Measurements from ENCODE around the gene PTPN4.

DNA sequence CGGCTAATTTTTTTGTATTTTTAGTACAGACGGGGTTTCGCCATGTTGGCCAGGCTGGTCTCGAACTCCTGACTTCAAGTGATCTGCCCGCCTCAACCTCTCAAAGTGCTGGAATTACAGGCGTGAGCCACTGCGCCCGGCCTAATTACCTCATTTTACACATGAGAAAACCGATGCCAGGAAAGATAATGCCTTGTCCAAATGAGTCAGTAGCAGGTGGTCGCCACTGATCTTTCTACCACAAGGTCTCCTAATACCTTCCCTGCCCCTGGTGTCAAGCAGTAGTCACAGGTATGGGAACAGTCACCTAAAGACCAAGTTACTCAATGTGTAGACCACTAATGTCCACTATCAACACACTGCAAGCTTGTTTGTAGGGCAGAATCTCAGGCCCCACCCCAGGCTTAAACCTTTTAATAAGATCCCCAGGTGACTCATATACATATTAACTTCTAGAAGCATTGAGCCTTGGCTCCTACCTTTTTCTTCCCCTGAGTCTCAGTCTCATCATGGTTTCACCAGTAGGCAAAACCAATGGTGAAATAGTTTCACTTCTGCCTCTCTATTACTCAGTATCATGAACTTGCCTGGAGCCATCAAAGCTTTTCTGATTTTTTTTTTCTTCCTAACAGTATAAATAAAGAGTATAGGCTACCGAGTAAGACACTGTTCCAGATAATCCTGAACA lies 246.3 kb downstream of the PTPN4 start:
- TF ChIP-seq CEBPB (IDR thresholded peaks at IDR 0.05; ENCODE audit: borderline replicate concordance in 1 of 2, low read depth in 2 of 2, low read length in 2 of 2), result no peak
- TF ChIP-seq, protein P1, sequence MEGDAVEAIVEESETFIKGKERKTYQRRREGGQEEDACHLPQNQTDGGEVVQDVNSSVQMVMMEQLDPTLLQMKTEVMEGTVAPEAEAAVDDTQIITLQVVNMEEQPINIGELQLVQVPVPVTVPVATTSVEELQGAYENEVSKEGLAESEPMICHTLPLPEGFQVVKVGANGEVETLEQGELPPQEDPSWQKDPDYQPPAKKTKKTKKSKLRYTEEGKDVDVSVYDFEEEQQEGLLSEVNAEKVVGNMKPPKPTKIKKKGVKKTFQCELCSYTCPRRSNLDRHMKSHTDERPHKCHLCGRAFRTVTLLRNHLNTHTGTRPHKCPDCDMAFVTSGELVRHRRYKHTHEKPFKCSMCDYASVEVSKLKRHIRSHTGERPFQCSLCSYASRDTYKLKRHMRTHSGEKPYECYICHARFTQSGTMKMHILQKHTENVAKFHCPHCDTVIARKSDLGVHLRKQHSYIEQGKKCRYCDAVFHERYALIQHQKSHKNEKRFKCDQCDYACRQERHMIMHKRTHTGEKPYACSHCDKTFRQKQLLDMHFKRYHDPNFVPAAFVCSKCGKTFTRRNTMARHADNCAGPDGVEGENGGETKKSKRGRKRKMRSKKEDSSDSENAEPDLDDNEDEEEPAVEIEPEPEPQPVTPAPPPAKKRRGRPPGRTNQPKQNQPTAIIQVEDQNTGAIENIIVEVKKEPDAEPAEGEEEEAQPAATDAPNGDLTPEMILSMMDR (IDR thresholded peaks at IDR 0.05 in 2 of 3, conservative IDR thresholded peaks at IDR 0.05 in 1 of 3; ENCODE audit: control insufficient read depth in 2 of 3, extremely low read depth in 1 of 3, insufficient read depth in 1 of 3, low read depth in 3 of 3, low read length in 3 of 3), result no peak
- TF ChIP-seq POLR2A (IDR thresholded peaks at IDR 0.05; ENCODE audit: low read depth, low read length), result no peak

Measured in GM12878 (cell line).